IMR-90 (cell line): ENCODE results near the gene MGAT3. TPM values are rescaled to one million over a fixed set of nuclear protein-coding genes. Genes with fewer than 3 reads are reported as not detected.

Experiments
- ATAC-seq: fragments of 200-7000 bp; cut with Tn5 transposase; 2 replicates; pipeline ENCODE4 v1.9.1; 2020; ENCODE audit warnings: low read depth, mild to moderate bottlenecking, moderate library complexity
- BruUV-seq: library from RNA; stranded (reverse); fragments of 400-500 nt; replicated peaks from 2 replicates; lab custom pipeline; 2021; lab: Mats Ljungman, UMichigan
- CTCF ChIA-PET: fragments of 300-600 bp; formaldehyde crosslinking; extraction: SDS; loops from one replicate; lab custom pipeline; 2021; ENCODE audit warnings: antibody characterized with exemption; lab: Yijun Ruan, JAX
- POLR2A ChIA-PET: fragments of 300-600 bp; sonication (Branson Sonifier 250); formaldehyde crosslinking; loops from one replicate; lab custom pipeline; 2022; ENCODE audit warnings: antibody characterized with exemption; ENCODE audit not compliant: unreplicated experiment; lab: Charles Lee
- DNase-seq: peaks from one replicate; pipeline ENCODE4 v3.0.0; 2013
- H2AFZ ChIP-seq: replicated peaks from 2 replicates; pipeline ENCODE3; 2013; ENCODE audit warnings: low read length, mild to moderate bottlenecking; ENCODE audit not compliant: poor library complexity
- H2AK5ac ChIP-seq: 2 replicates; pipeline ENCODE4 v1.6.1; 2013; ENCODE audit warnings: low read depth, low read length, inconsistent platforms
- H2AK9ac ChIP-seq: replicated peaks from 2 replicates; pipeline ENCODE3; 2013; ENCODE audit warnings: mild to moderate bottlenecking, low read depth, low read length, moderate library complexity; ENCODE audit not compliant: poor library complexity
- H2BK120ac ChIP-seq: 2 replicates; pipeline ENCODE4 v1.6.1; 2013; ENCODE audit warnings: low read depth, low read length, inconsistent platforms
- H2BK15ac ChIP-seq: 3 replicates; pipeline ENCODE4 v1.6.1; 2013; ENCODE audit warnings: low read depth, low read length, inconsistent platforms
- H2BK20ac ChIP-seq: 2 replicates; pipeline ENCODE4 v1.6.1; 2013; ENCODE audit warnings: low read depth, mild to moderate bottlenecking, inconsistent platforms, low read length, moderate library complexity
- H2BK5ac ChIP-seq: 2 replicates; pipeline ENCODE4 v1.6.1; 2013; ENCODE audit warnings: mild to moderate bottlenecking, low read depth, low read length, inconsistent platforms; ENCODE audit not compliant: poor library complexity, severe bottlenecking
- H3K14ac ChIP-seq: replicated peaks from 2 replicates; pipeline ENCODE4 v1.6.1; 2013; ENCODE audit warnings: low read depth, low read length, inconsistent platforms
- H3K18ac ChIP-seq: 2 replicates; pipeline ENCODE4 v1.6.1; 2013; ENCODE audit warnings: low read depth, low read length, control low read depth
- H3K23ac ChIP-seq: 2 replicates; pipeline ENCODE4 v1.6.1; 2013; ENCODE audit warnings: low read depth, low read length, inconsistent platforms
- H3K27ac ChIP-seq: 2 replicates; pipeline ENCODE4 v1.5.1; 2013; ENCODE audit warnings: mild to moderate bottlenecking, control low read depth, low read length; ENCODE audit not compliant: insufficient read depth
- H3K27me3 ChIP-seq: 2 replicates; pipeline ENCODE4 v1.6.1; 2013; ENCODE audit warnings: low read length; ENCODE audit not compliant: control insufficient read depth, insufficient read depth
- H3K36me3 ChIP-seq: 2 replicates; pipeline ENCODE4 v1.6.1; 2013; ENCODE audit warnings: low read length, mixed read lengths; ENCODE audit not compliant: control insufficient read depth, insufficient read depth
- H3K4ac ChIP-seq: 2 replicates; pipeline ENCODE4 v1.6.1; 2013; ENCODE audit warnings: low read depth, low read length, inconsistent platforms
- H3K4me1 ChIP-seq: 2 replicates; pipeline ENCODE4 v1.6.1; 2013; ENCODE audit warnings: low read length, mixed read lengths; ENCODE audit not compliant: control insufficient read depth, insufficient read depth
- H3K4me2 ChIP-seq: 2 replicates; pipeline ENCODE4 v1.6.1; 2013; ENCODE audit warnings: low read depth, mild to moderate bottlenecking, control low read depth, low read length, moderate library complexity
- H3K4me3 ChIP-seq: 2 replicates; pipeline ENCODE4 v1.5.1; 2013; ENCODE audit warnings: low read depth, mild to moderate bottlenecking, control low read depth, low read length, moderate library complexity; ENCODE audit not compliant: insufficient read depth
- H3K56ac ChIP-seq: 2 replicates; pipeline ENCODE4 v1.6.1; 2013; ENCODE audit warnings: low read length, inconsistent platforms; ENCODE audit not compliant: insufficient read depth; ENCODE audit errors: extremely low read depth
- H3K79me1 ChIP-seq, 2 experiments: 2 replicates each; pipeline ENCODE4 v1.6.1; 2013; ENCODE audit warnings: low read length in 2 of 2, inconsistent platforms in 1 of 2, low read depth in 1 of 2
- H3K9ac ChIP-seq: 2 replicates; pipeline ENCODE4 v1.6.1; 2013; ENCODE audit warnings: low read depth, low read length, control low read depth
- H3K9me1 ChIP-seq: 2 replicates; pipeline ENCODE4 v1.6.1; 2013; ENCODE audit warnings: low read length, inconsistent platforms; ENCODE audit not compliant: insufficient read depth
- H3K9me3 ChIP-seq: 2 replicates; pipeline ENCODE4 v1.6.1; 2013; ENCODE audit warnings: low read length; ENCODE audit not compliant: control insufficient read depth, insufficient read depth
- H4K20me1 ChIP-seq: 2 replicates; pipeline ENCODE4 v1.6.1; 2013; ENCODE audit warnings: low read length, inconsistent platforms; ENCODE audit not compliant: insufficient read depth
- H4K5ac ChIP-seq: 2 replicates; pipeline ENCODE4 v1.6.1; 2013; ENCODE audit warnings: mild to moderate bottlenecking, low read depth, low read length, control low read depth
- H4K8ac ChIP-seq, 2 experiments: 2 replicates each; pipeline ENCODE4 v1.6.1; 2013; ENCODE audit warnings: low read depth in 2 of 2, low read length in 2 of 2, control low read depth in 1 of 2, inconsistent platforms in 1 of 2
- H4K91ac ChIP-seq: 2 replicates; pipeline ENCODE4 v1.6.1; 2013; ENCODE audit warnings: low read depth, low read length, inconsistent platforms; ENCODE audit not compliant: insufficient read depth
- CHD1 ChIP-seq: IDR thresholded peaks from 2 replicates; pipeline ENCODE4 v1.6.1; 2012; ENCODE audit warnings: low read depth, low read length, improper control_type of control experiment
- MAFK ChIP-seq: IDR thresholded peaks from 2 replicates; pipeline ENCODE4 v1.6.1; 2012; ENCODE audit warnings: low read depth, low read length, improper control_type of control experiment
- POLR2A ChIP-seq: IDR thresholded peaks from 2 replicates; pipeline ENCODE4 v1.6.1; 2012; ENCODE audit warnings: mild to moderate bottlenecking, low read depth, low read length
- RAD21 ChIP-seq: IDR thresholded peaks from 2 replicates; pipeline ENCODE4 v1.6.1; 2012; ENCODE audit warnings: low read length, improper control_type of control experiment
- RCOR1 ChIP-seq: IDR thresholded peaks from 2 replicates; pipeline ENCODE4 v1.6.1; 2012; ENCODE audit warnings: mild to moderate bottlenecking, low read length, improper control_type of control experiment; ENCODE audit not compliant: insufficient replicate concordance
- WGBS, 2 experiments: methylation state at CpG; one replicate each; pipeline versions ENCODE4 v1.1.5 to v1.1.7; 2013; ENCODE audit warnings: missing lambda C conversion rate in 2 of 2; ENCODE audit not compliant: insufficient read length in 1 of 2; ENCODE audit errors: extremely low coverage in 2 of 2; 5-methylcytosine and 5-hydroxymethylcytosine counted together
- dilution Hi-C: fragments of 300-500 bp; cut with HindIII; formaldehyde crosslinking; loops from one replicate; pipeline ENCODE4 v1.14.3; 2018; ENCODE audit warnings: low sequenced_read_pairs; ENCODE audit not compliant: unreplicated experiment
- in situ Hi-C: fragments of 300-500 bp; cut with MboI; formaldehyde crosslinking; loops from 3 replicates; pipeline ENCODE4 v1.14.3; 2019; ENCODE audit warnings: low sequenced_read_pairs, inconsistent platforms, mixed read lengths
- intact Hi-C: fragments of 100-400 bp; cut with micrococcal nuclease; formaldehyde crosslinking; loops from 2 replicates; pipeline ENCODE4 v1.10.0; 2022
- polyA plus RNA-seq, 3 experiments: library from polyadenylated mRNA; depleted of rRNA; stranded (reverse); fragments of >200 nt; gene quantifications; 2 replicates each; pipeline ENCODE4 v1.2.3, GENCODE V29; 2012; ENCODE audit warnings: low replicate concordance in 1 of 3
- total RNA-seq: library from RNA; depleted of rRNA; stranded (reverse); fragments of >200 nt; gene quantifications from 2 replicates; pipeline ENCODE4 v1.2.3, GENCODE V29; 2012
- TF ChIP-seq, protein P1 (sequence below): fragments of 150-350 bp; IDR thresholded peaks from 2 replicates; pipeline ENCODE4 v1.6.1; 2016; ENCODE audit warnings: low read depth, mild to moderate bottlenecking, low read length, moderate library complexity, borderline replicate concordance

The MGAT3 gene
- total and polyA plus RNA-seq, 2 of the 4 experiments (the other 2 are of a cell fraction) = 0.36 to 1.1 TPM

DNA sequence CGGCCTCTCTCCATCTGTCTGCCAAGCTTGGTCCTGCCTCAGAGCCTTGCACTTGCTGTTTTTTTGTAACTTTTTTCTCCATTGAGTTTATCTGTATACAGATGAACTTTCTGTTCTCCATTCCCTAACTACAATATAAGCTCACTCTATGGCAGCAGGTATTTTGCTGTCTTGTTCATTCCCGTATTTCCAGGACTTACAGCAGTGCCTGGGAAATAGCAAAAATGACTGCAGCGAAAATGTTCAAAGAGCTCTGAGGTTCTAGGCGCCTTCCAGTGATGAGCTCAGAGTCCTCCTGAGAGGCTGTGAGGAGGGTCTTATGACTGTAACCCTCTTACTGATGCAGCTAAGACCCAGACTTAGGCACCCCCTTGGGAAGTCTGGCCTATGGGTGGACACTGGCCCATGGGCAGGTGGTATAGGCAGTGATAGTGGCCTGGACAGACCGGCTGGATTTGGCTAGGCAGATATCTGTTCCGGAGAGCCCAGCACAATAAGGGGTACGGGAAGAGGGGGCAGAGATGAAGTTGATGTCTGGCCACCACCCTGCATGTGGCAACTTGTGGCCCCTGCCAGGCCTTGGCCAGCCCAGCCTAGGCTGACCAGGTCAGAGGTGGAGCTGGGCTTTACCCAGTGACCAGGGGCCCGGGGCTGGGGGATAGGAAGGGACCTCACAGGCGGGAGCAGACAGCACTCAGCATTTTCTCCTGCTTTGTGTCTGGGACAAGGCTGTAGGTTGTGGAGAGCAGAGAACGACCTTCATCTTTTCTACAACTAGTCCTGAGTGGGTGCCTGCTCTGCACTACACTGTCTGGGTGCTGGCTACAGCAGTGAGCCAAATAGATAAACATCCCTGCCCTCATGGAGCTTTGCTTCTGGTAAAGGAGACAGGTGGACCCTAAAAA, 68.2 kb downstream of the MGAT3 start:
- Histone ChIP-seq H3K4me1 (no peaks in the 10 kb centered on the region; the same call in 1 of the 2 replicates), H3K18ac (no peak overlapping the region), H4K91ac (no peak overlapping the region), H4K5ac (no peak overlapping the region), H3K9me3 (no peaks in the 10 kb centered on the region), H3K14ac (no peak overlapping the region), H3K36me3 (peaks cover 42% of the 10 kb centered on the region), H2AFZ (no peak overlapping the region), H3K27me3 (no peaks in the 10 kb centered on the region), H3K4me2 (no peak overlapping the region), H2AK5ac (no peak overlapping the region), H2BK120ac (no peak overlapping the region), H3K9ac (no peak overlapping the region), H3K56ac (no peak overlapping the region), H3K27ac (no peak overlapping the region), H3K23ac (no peak overlapping the region), H3K79me1 (peaks cover 6 to 71% of the 10 kb centered on the region in 2 experiments; a peak in 3 of 4 replicates), H3K4ac (no peak overlapping the region), H4K20me1 (peaks cover 94% of the 10 kb centered on the region), H3K9me1 (peaks cover 6% of the 10 kb centered on the region; the same call in 1 of the 2 replicates), H3K4me3 (no peak overlapping the region), H2BK20ac (no peak overlapping the region), H4K8ac (no peak overlapping the region), H2AK9ac (peak overlapping the region; percentile 75), H2BK5ac (no peak overlapping the region), H2BK15ac (no peak overlapping the region)
- WGBS, 2 experiments = 47% methylated on average over 2 of the region's 10 CpGs; no CpG with 5 or more reads in 1 of the 2 experiments
- POLR2A ChIA-PET = interaction anchor here (0.6 to 0.7 kb wide), 3 partner anchors 180 to 823 kb away, joined by 3 to 4 read pairs (median 3); no protein-coding TSS in a partner anchor
- in situ Hi-C loops = loop anchor here (10.0 kb wide), 1 partner anchor 210 kb away; the partner anchor contains the start of gene RPL3
- dilution Hi-C loops = no loop called here
- ATAC-seq (no peak), DNase-seq (no peak)
- BruUV-seq = no TSS peak
- intact Hi-C loops = loop anchor here (5.0 to 10.0 kb wide), 2 partner anchors 120 to 353 kb away; no protein-coding TSS in a partner anchor
- TF ChIP-seq CHD1 (no peak), MAFK (no peak), RCOR1 (no peak), POLR2A (no peak), RAD21 (no peak)
- TF ChIP-seq, protein P1, sequence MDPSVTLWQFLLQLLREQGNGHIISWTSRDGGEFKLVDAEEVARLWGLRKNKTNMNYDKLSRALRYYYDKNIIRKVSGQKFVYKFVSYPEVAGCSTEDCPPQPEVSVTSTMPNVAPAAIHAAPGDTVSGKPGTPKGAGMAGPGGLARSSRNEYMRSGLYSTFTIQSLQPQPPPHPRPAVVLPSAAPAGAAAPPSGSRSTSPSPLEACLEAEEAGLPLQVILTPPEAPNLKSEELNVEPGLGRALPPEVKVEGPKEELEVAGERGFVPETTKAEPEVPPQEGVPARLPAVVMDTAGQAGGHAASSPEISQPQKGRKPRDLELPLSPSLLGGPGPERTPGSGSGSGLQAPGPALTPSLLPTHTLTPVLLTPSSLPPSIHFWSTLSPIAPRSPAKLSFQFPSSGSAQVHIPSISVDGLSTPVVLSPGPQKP = no peak
- CTCF ChIA-PET = no interaction called here
